Measurements from ENCODE around the gene AP5Z1.

AP5Z1 gene

GRCh38 chr7:4803397-4804241 lies 28.2 kb downstream of the AP5Z1 start:
- FAIRE-seq: no peak

- FAIRE-seq: no peak
Measured at GRCh38 chr7:4805110-4805983, 29.9 kb downstream of the AP5Z1 start.

- FAIRE-seq: no peak
Measured at GRCh38 chr7:4805984-4806300, 30.5 kb downstream of the AP5Z1 start.

GRCh38 chr7:4806983-4807597 lies 31.7 kb downstream of the AP5Z1 start:
- no peak for FAIRE-seq

GRCh38 chr7:4807598-4808016 lies 32.2 kb downstream of the AP5Z1 start:
- FAIRE-seq: no peak

GRCh38 chr7:4808026-4808425 lies 32.6 kb downstream of the AP5Z1 start:
- no peak for FAIRE-seq

GRCh38 chr7:4808565-4808964 lies 33.1 kb downstream of the AP5Z1 start:
- FAIRE-seq: no peak

GRCh38 chr7:4809091-4809591 lies 33.7 kb downstream of the AP5Z1 start:
- FAIRE-seq: no peak

- FAIRE-seq: no peak
Measured at GRCh38 chr7:4809666-4810065, 34.2 kb downstream of the AP5Z1 start.

GRCh38 chr7:4814433-4814832 lies 39.0 kb downstream of the AP5Z1 start:
- FAIRE-seq: no peak

GRCh38 chr7:4815121-4815520 lies 39.7 kb downstream of the AP5Z1 start:
- FAIRE-seq: no peak

GRCh38 chr7:4815609-4816418 lies 40.4 kb downstream of the AP5Z1 start:
- no peak for FAIRE-seq

- FAIRE-seq: no peak
Measured at GRCh38 chr7:4816419-4817080, 41.1 kb downstream of the AP5Z1 start.

GRCh38 chr7:4817178-4817901 lies 41.9 kb downstream of the AP5Z1 start:
- no peak for FAIRE-seq

GRCh38 chr7:4818000-4818794 lies 42.8 kb downstream of the AP5Z1 start:
- FAIRE-seq: no peak

GRCh38 chr7:4819560-4820404 lies 44.4 kb downstream of the AP5Z1 start:
- FAIRE-seq: no peak

- FAIRE-seq: no peak
Measured at GRCh38 chr7:4820405-4820966, 45.1 kb downstream of the AP5Z1 start.

GRCh38 chr7:4820967-4821471 lies 45.6 kb downstream of the AP5Z1 start:
- FAIRE-seq: no peak

GRCh38 chr7:4822677-4823076 lies 47.3 kb downstream of the AP5Z1 start:
- no peak for FAIRE-seq
